NCI-H1417 (cell line): ENCODE data around the gene CDH8.

Experiments used
- DNase-seq, 3 experiments: peaks; one replicate each; lab custom pipeline; 2025; lab: John Stamatoyannopoulos, UW

The CDH8 gene

GRCh38 chr16:61862221-61863155, 173.8 kb downstream of the CDH8 start:
- peak in 1 of 3 experiments; percentile 14 for DNase-seq

- DNase-seq, result no peak
These were observed 177.2 kb downstream of the CDH8 start for GRCh38 chr16:61858988-61859387.

GRCh38 chr16:61842666-61843065, 193.6 kb downstream of the CDH8 start:
- DNase-seq, result peak in 2 of 3 experiments; percentile 34 to 71

- DNase-seq, result no peak
These were observed 199.3 kb downstream of the CDH8 start for GRCh38 chr16:61836804-61837393.

GRCh38 chr16:61834082-61834481, 202.2 kb downstream of the CDH8 start:
- DNase-seq, result no peak

- DNase-seq, result no peak
These were observed 204.8 kb downstream of the CDH8 start for GRCh38 chr16:61831351-61831917.

- DNase-seq, result no peak
These were observed 206.6 kb downstream of the CDH8 start for GRCh38 chr16:61829631-61830030.

GRCh38 chr16:61823326-61823725, 212.9 kb downstream of the CDH8 start:
- no peak for DNase-seq

GRCh38 chr16:61820820-61821219, 215.4 kb downstream of the CDH8 start:
- no peak for DNase-seq

- no peak for DNase-seq
These were observed 215.8 kb downstream of the CDH8 start for GRCh38 chr16:61820398-61820797.

GRCh38 chr16:61818850-61819249, 217.4 kb downstream of the CDH8 start:
- no peak for DNase-seq

GRCh38 chr16:61817583-61818278, 218.5 kb downstream of the CDH8 start:
- DNase-seq, result no peak

GRCh38 chr16:61814726-61815347, 221.4 kb downstream of the CDH8 start:
- no peak for DNase-seq

- no peak for DNase-seq
These were observed 222.9 kb downstream of the CDH8 start for GRCh38 chr16:61813339-61813738.

GRCh38 chr16:61812251-61812650, 224.0 kb downstream of the CDH8 start:
- DNase-seq, result no peak

- DNase-seq, result no peak
These were observed 228.7 kb downstream of the CDH8 start for GRCh38 chr16:61807551-61807950.

- peak in 1 of 3 experiments; percentile 42 for DNase-seq
These were observed 235.0 kb downstream of the CDH8 start for GRCh38 chr16:61801217-61801616.

- DNase-seq, result no peak
These were observed 237.5 kb downstream of the CDH8 start for GRCh38 chr16:61798741-61799140.

GRCh38 chr16:61797961-61798507, 238.2 kb downstream of the CDH8 start:
- DNase-seq, result no peak

GRCh38 chr16:61797296-61797795, 238.9 kb downstream of the CDH8 start:
- DNase-seq, result no peak

GRCh38 chr16:61792194-61792909, 243.9 kb downstream of the CDH8 start:
- DNase-seq, result no peak
